Activated CD4-positive, alpha-beta T cell treated with anti-CD3 and anti-CD28 coated beads, Interleukin-2, amount 10 ng/mL, durations not matched to agents 7 days and 5 days (primary cell): ENCODE measurements around the gene PROX2. TPM values are rescaled to one million over a fixed set of nuclear protein-coding genes. Genes with fewer than 3 reads are reported as not detected.
A peak's percentile ranks its signal among the peaks of the same experiment; 100 is the strongest.

Source experiments
- CTCF ChIA-PET: fragments of 350-600 bp; sonication (Branson Sonifier 250); formaldehyde crosslinking; loops from one replicate; lab custom pipeline; 2021; ENCODE audit warnings: antibody characterized with exemption; lab: Charles Lee
- POLR2A ChIA-PET: fragments of 350-600 bp; sonication (Branson Sonifier 250); formaldehyde crosslinking; loops from one replicate; lab custom pipeline; 2021; ENCODE audit warnings: antibody characterized with exemption; lab: Charles Lee
- DNase-seq: peaks from one replicate; pipeline ENCODE4 v3.0.0-alpha.2; 2020
- H3K27ac Mint-ChIP-seq: one replicate; pipeline ENCODE4 v1.8.0; 2021; ENCODE audit warnings: mild to moderate bottlenecking, moderate library complexity, mixed read lengths
- H3K27me3 Mint-ChIP-seq: one replicate; pipeline ENCODE4 v1.8.0; 2021; ENCODE audit warnings: mixed read lengths
- H3K36me3 Mint-ChIP-seq: one replicate; pipeline ENCODE4 v1.8.0; 2021; ENCODE audit warnings: low read depth, mixed read lengths
- H3K4me1 Mint-ChIP-seq: one replicate; pipeline ENCODE4 v1.8.0; 2021; ENCODE audit warnings: mixed read lengths
- H3K4me3 Mint-ChIP-seq: one replicate; pipeline ENCODE4 v1.8.0; 2021; ENCODE audit warnings: mild to moderate bottlenecking, moderate library complexity, mixed read lengths
- H3K9me3 Mint-ChIP-seq: one replicate; pipeline ENCODE4 v1.8.0; 2021; ENCODE audit warnings: mixed read lengths
- total RNA-seq, 2 experiments: library from RNA; stranded (reverse); gene quantifications; one replicate each; pipeline ENCODE4 v1.2.3, GENCODE V29; 2021

The PROX2 gene
- total RNA-seq, 2 experiments from 2014 or later = not detected

- DNase-seq = no peak
- no peak overlapping the region for H3K27ac Mint-ChIP-seq
- no peaks in the 10 kb centered on the region for H3K27me3 Mint-ChIP-seq
- ChIA-PET CTCF (no interaction called here), POLR2A (no interaction called here)
- peaks cover 28% of the 10 kb centered on the region for H3K4me1 Mint-ChIP-seq
- no peaks in the 10 kb centered on the region for H3K9me3 Mint-ChIP-seq
- no peaks in the 10 kb centered on the region for H3K36me3 Mint-ChIP-seq
- H3K4me3 Mint-ChIP-seq = no peak overlapping the region
Observed at GRCh38 chr14:74865156-74865555, 10.8 kb downstream of the PROX2 start.

- Mint-ChIP-seq H3K4me1 (peaks cover 28% of the 10 kb centered on the region), H3K27me3 (no peaks in the 10 kb centered on the region), H3K27ac (no peak overlapping the region), H3K9me3 (no peaks in the 10 kb centered on the region), H3K36me3 (no peaks in the 10 kb centered on the region), H3K4me3 (no peak overlapping the region)
- POLR2A ChIA-PET = no interaction called here
- no peak for DNase-seq
- CTCF ChIA-PET = interaction anchor here (0.9 to 11.4 kb wide), 4 partner anchors 9 to 83 kb away, joined by 3 to 138 read pairs (median 22); no protein-coding TSS in a partner anchor
Observed at GRCh38 chr14:74864198-74864597, 11.7 kb downstream of the PROX2 start.

GRCh38 chr14:74863274-74863673, 12.7 kb downstream of the PROX2 start:
- POLR2A ChIA-PET = no interaction called here
- no peak overlapping the region for H3K4me3 Mint-ChIP-seq
- H3K27me3 Mint-ChIP-seq = no peaks in the 10 kb centered on the region
- DNase-seq = no peak
- H3K36me3 Mint-ChIP-seq = no peaks in the 10 kb centered on the region
- H3K27ac Mint-ChIP-seq = no peak overlapping the region
- H3K9me3 Mint-ChIP-seq = no peaks in the 10 kb centered on the region
- peaks cover 25% of the 10 kb centered on the region for H3K4me1 Mint-ChIP-seq
- CTCF ChIA-PET = interaction anchor here (0.6 to 11.4 kb wide), 9 partner anchors 11 to 254 kb away, joined by 3 to 138 read pairs (median 3); partner anchors contain the start of gene PROX2

GRCh38 chr14:74861734-74862090, 14.2 kb downstream of the PROX2 start:
- no peak for DNase-seq
- Mint-ChIP-seq H3K36me3 (no peaks in the 10 kb centered on the region), H3K27me3 (no peaks in the 10 kb centered on the region), H3K27ac (no peak overlapping the region), H3K4me1 (peaks cover 11% of the 10 kb centered on the region), H3K4me3 (no peak overlapping the region), H3K9me3 (no peaks in the 10 kb centered on the region)
- POLR2A ChIA-PET = interaction anchor here (1.3 kb wide), 1 partner anchor 43 kb away, joined by 8 read pairs; no protein-coding TSS in a partner anchor
- CTCF ChIA-PET = interaction anchor here (0.8 to 11.4 kb wide), 16 partner anchors 12 to 627 kb away, joined by 3 to 138 read pairs (median 4); partner anchors contain the start of genes DLST, PROX2 and RPS6KL1

GRCh38 chr14:74860899-74861733, 14.8 kb downstream of the PROX2 start:
- ChIA-PET POLR2A (interaction anchor here (0.6 to 1.3 kb wide), 3 partner anchors 19 to 44 kb away, joined by 4 to 8 read pairs (median 5); no protein-coding TSS in a partner anchor), CTCF (interaction anchor here (0.6 to 11.4 kb wide), 33 partner anchors 8 to 628 kb away, joined by 3 to 138 read pairs (median 4); partner anchors contain the start of genes ACYP1, DLST, PROX2 and RPS6KL1)
- Mint-ChIP-seq H3K27me3 (no peaks in the 10 kb centered on the region), H3K36me3 (no peaks in the 10 kb centered on the region), H3K9me3 (no peaks in the 10 kb centered on the region), H3K4me3 (no peak overlapping the region), H3K4me1 (peaks cover 5% of the 10 kb centered on the region), H3K27ac (no peak overlapping the region)
- peak; percentile 95 for DNase-seq

DNA sequence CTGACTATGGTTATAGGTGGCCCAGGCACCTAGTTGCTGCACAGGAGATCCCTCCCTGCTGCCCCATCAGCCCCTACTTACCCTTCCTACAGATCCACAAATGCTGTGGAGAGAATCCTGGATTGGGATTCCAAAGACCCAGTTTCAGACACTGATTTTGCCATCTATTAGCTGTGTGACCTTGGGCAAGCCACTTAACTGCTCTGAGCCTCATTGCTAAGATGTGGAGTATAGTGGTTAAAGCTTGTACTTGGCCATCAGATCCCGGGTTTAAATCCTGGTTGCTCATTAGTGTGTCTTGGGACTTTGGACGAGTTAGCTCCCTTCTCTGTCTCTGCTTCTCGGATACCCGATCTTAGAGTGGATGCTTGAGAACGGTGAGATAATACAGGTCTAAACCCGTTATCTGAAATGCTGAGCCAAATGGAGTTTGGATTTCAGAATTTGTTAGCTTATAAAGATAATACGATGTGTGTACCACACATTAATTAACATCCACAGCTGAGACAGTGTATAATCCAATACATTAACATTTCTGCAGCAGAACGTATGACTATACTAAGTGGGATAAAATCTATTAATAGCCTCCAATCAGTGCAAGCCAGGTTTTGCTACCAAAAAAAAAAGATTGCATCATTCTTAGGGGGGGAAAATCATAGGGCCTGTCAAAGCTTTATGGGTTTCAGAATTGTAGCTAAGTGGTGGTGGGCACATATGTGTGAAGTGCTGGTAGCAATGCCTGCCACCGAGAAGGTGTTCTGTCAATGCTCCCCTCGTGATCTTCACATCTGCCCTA, 16.0 kb downstream of the PROX2 start:
- no peaks in the 10 kb centered on the region for H3K36me3 Mint-ChIP-seq
- H3K9me3 Mint-ChIP-seq = no peaks in the 10 kb centered on the region
- ChIA-PET CTCF (interaction anchor here (0.6 to 11.4 kb wide), 17 partner anchors 11 to 436 kb away, joined by 3 to 138 read pairs (median 4); partner anchors contain the start of genes ACYP1, DLST and PROX2), POLR2A (no interaction called here)
- H3K4me1 Mint-ChIP-seq = peaks cover 4% of the 10 kb centered on the region
- no peak overlapping the region for H3K27ac Mint-ChIP-seq
- DNase-seq = no peak
- no peaks in the 10 kb centered on the region for H3K27me3 Mint-ChIP-seq
- H3K4me3 Mint-ChIP-seq = no peak overlapping the region

GRCh38 chr14:74858022-74858421, 17.9 kb downstream of the PROX2 start:
- no peaks in the 10 kb centered on the region for H3K36me3 Mint-ChIP-seq
- ChIA-PET CTCF (interaction anchor here (0.8 to 11.4 kb wide), 5 partner anchors 13 to 49 kb away, joined by 3 to 138 read pairs (median 13); partner anchors contain the start of gene DLST), POLR2A (no interaction called here)
- H3K9me3 Mint-ChIP-seq = no peaks in the 10 kb centered on the region
- H3K27me3 Mint-ChIP-seq = no peaks in the 10 kb centered on the region
- no peak for DNase-seq
- no peak overlapping the region for H3K4me3 Mint-ChIP-seq
- H3K4me1 Mint-ChIP-seq = peaks cover 13% of the 10 kb centered on the region
- H3K27ac Mint-ChIP-seq = no peak overlapping the region

- Mint-ChIP-seq H3K27me3 (no peaks in the 10 kb centered on the region), H3K9me3 (no peaks in the 10 kb centered on the region)
- POLR2A ChIA-PET = no interaction called here
Observed at GRCh38 chr14:74856366-74856765, 19.6 kb downstream of the PROX2 start.

DNA sequence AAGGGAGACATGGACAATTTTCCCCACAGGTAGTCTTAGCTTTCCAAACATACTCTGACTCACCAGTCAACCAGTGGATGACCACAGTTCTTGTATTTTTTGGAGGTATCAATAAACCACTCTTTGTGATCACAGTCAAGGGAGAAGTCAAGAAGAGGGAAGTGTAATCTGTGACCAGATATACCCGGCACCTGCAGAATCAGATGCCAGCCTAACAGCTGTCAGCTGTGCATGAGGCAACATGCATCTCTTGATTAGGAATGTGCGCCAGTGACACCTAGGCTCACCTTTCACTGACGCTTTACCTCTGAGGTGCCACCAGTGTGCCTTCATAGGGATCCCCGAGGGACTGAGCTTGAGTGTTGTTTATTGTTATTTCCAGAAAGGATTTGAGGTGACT, 20.0 kb downstream of the PROX2 start:
- no peak for DNase-seq
- no peak overlapping the region for H3K27ac Mint-ChIP-seq
- no peak overlapping the region for H3K4me3 Mint-ChIP-seq
- CTCF ChIA-PET = interaction anchor here (1.0 to 11.4 kb wide), 7 partner anchors 10 to 51 kb away, joined by 3 to 138 read pairs (median 6); partner anchors contain the start of gene DLST
- H3K27me3 Mint-ChIP-seq = no peaks in the 10 kb centered on the region
- POLR2A ChIA-PET = no interaction called here
- no peaks in the 10 kb centered on the region for H3K9me3 Mint-ChIP-seq
- H3K36me3 Mint-ChIP-seq = no peaks in the 10 kb centered on the region
- peaks cover 19% of the 10 kb centered on the region for H3K4me1 Mint-ChIP-seq

More at GRCh38 chr14:74856366-74856765, 19.6 kb downstream of the PROX2 start:
- no peaks in the 10 kb centered on the region for H3K36me3 Mint-ChIP-seq
- peaks cover 21% of the 10 kb centered on the region for H3K4me1 Mint-ChIP-seq
- no peak for DNase-seq
- CTCF ChIA-PET = interaction anchor here (0.9 to 11.4 kb wide), 9 partner anchors 11 to 51 kb away, joined by 3 to 138 read pairs (median 4); partner anchors contain the start of gene DLST
- no peak overlapping the region for H3K27ac Mint-ChIP-seq
- no peak overlapping the region for H3K4me3 Mint-ChIP-seq

GRCh38 chr14:74855021-74855420, 20.9 kb downstream of the PROX2 start:
- H3K36me3 Mint-ChIP-seq = no peaks in the 10 kb centered on the region
- ChIA-PET POLR2A (no interaction called here), CTCF (interaction anchor here (0.7 to 11.4 kb wide), 5 partner anchors 9 to 126 kb away, joined by 3 to 138 read pairs (median 6); partner anchors contain the start of gene DLST)
- H3K27me3 Mint-ChIP-seq = no peaks in the 10 kb centered on the region
- H3K4me3 Mint-ChIP-seq = no peak overlapping the region
- no peak for DNase-seq
- H3K9me3 Mint-ChIP-seq = no peaks in the 10 kb centered on the region
- H3K4me1 Mint-ChIP-seq = peaks cover 17% of the 10 kb centered on the region
- no peak overlapping the region for H3K27ac Mint-ChIP-seq

- no peak overlapping the region for H3K4me3 Mint-ChIP-seq
- no peaks in the 10 kb centered on the region for H3K27me3 Mint-ChIP-seq
- DNase-seq = no peak
- no peaks in the 10 kb centered on the region for H3K36me3 Mint-ChIP-seq
- peak overlapping the region; percentile 21 for H3K27ac Mint-ChIP-seq
- no peaks in the 10 kb centered on the region for H3K9me3 Mint-ChIP-seq
- POLR2A ChIA-PET = interaction anchor here (1.0 kb wide), 1 partner anchor 11 kb away, joined by 4 read pairs; no protein-coding TSS in a partner anchor
- CTCF ChIA-PET = interaction anchor here (0.9 to 11.4 kb wide), 3 partner anchors 29 to 240 kb away, joined by 3 to 138 read pairs (median 3); no protein-coding TSS in a partner anchor
- H3K4me1 Mint-ChIP-seq = peaks cover 17% of the 10 kb centered on the region
Observed at GRCh38 chr14:74853581-74853980, 22.4 kb downstream of the PROX2 start.
